Measurements from ENCODE around the gene PAIP1.
A peak's percentile ranks its signal among the peaks of the same experiment; 100 is the strongest.
"Not testable (repeated sequence)": the region's sequence is repeated elsewhere in the genome, so short reads cannot be mapped to it uniquely, and the experiment has no call there.

PAIP1 gene

GRCh38 chr5:43565043-43565442 is 8.2 kb upstream of the PAIP1 start:
- Histone ChIP-seq H3K27ac (no peak overlapping the region), H3K36me3 (no peaks in the 10 kb centered on the region), H3K27me3 (ENCODE audit: insufficient read depth, low read depth, severe bottlenecking) (no peaks in the 10 kb centered on the region), H3K9me3 (ENCODE audit: severe bottlenecking) (no peaks in the 10 kb centered on the region), H3K4me3 (ENCODE audit: low read depth, low read length) (no peak overlapping the region)
- no peak for DNase-seq
- TF ChIP-seq CTCF (IDR thresholded peaks at IDR 0.05; ENCODE audit: low read depth, low read length) = no peak

GRCh38 chr5:43564289-43564850 is 7.5 kb upstream of the PAIP1 start:
- no peaks in the 10 kb centered on the region for H3K9me3 ChIP-seq (ENCODE audit: severe bottlenecking)
- DNase-seq = no peak
- no peak for TF ChIP-seq CTCF (IDR thresholded peaks at IDR 0.05; ENCODE audit: low read depth, low read length)
- H3K4me3 ChIP-seq (ENCODE audit: low read depth, low read length) = no peak overlapping the region
- no peaks in the 10 kb centered on the region for H3K36me3 ChIP-seq
- H3K27ac ChIP-seq = no peak overlapping the region
- H3K27me3 ChIP-seq (ENCODE audit: insufficient read depth, low read depth, severe bottlenecking) = no peaks in the 10 kb centered on the region

- no peak for DNase-seq
- Histone ChIP-seq H3K27me3 (ENCODE audit: insufficient read depth, low read depth, severe bottlenecking) (no peaks in the 10 kb centered on the region), H3K4me3 (ENCODE audit: low read depth, low read length) (no peak overlapping the region), H3K27ac (no peak overlapping the region), H3K9me3 (ENCODE audit: severe bottlenecking) (no peaks in the 10 kb centered on the region), H3K36me3 (no peaks in the 10 kb centered on the region)
- TF ChIP-seq CTCF (IDR thresholded peaks at IDR 0.05; ENCODE audit: low read depth, low read length) = no peak
Observed at GRCh38 chr5:43563321-43563720, 6.4 kb upstream of the PAIP1 start.

GRCh38 chr5:43561356-43561755 is 4.5 kb upstream of the PAIP1 start:
- Histone ChIP-seq H3K9me3 (ENCODE audit: severe bottlenecking) (no peaks in the 10 kb centered on the region), H3K27ac (no peak overlapping the region), H3K36me3 (peaks cover 1% of the 10 kb centered on the region; the same call in 1 of the 2 replicates), H3K4me3 (ENCODE audit: low read depth, low read length) (no peak overlapping the region), H3K27me3 (ENCODE audit: insufficient read depth, low read depth, severe bottlenecking) (no peaks in the 10 kb centered on the region)
- no peak for TF ChIP-seq CTCF (IDR thresholded peaks at IDR 0.05; ENCODE audit: low read depth, low read length)
- no peak for DNase-seq

- DNase-seq = no peak
- H3K9me3 ChIP-seq (ENCODE audit: severe bottlenecking) = no peaks in the 10 kb centered on the region
- H3K27me3 ChIP-seq (ENCODE audit: insufficient read depth, low read depth, severe bottlenecking) = no peaks in the 10 kb centered on the region
- H3K4me3 ChIP-seq (ENCODE audit: low read depth, low read length) = no peak overlapping the region
- peaks cover 8% of the 10 kb centered on the region for H3K36me3 ChIP-seq
- TF ChIP-seq CTCF (IDR thresholded peaks at IDR 0.05; ENCODE audit: low read depth, low read length) = no peak
- H3K27ac ChIP-seq = no peak overlapping the region
Observed at GRCh38 chr5:43560128-43560527, 3.3 kb upstream of the PAIP1 start.

- peak overlapping the region; percentile 96 for H3K27ac ChIP-seq
- DNase-seq; H3K27me3 ChIP-seq (ENCODE audit: insufficient read depth, low read depth, severe bottlenecking); H3K9me3 ChIP-seq (ENCODE audit: severe bottlenecking): not testable (repeated sequence)
- peak overlapping the region; percentile 98 for H3K4me3 ChIP-seq (ENCODE audit: low read depth, low read length)
- H3K36me3 ChIP-seq = peaks cover 43% of the 10 kb centered on the region
Observed at GRCh38 chr5:43556607-43556856, 345 bp downstream of the PAIP1 start.
